IgD-negative memory B cell (primary cell): Measurements from ENCODE around the gene COPB2. TPM values are rescaled to one million over a fixed set of nuclear protein-coding genes. Genes with fewer than 3 reads are reported as not detected.
A peak's percentile ranks its signal among the peaks of the same experiment; 100 is the strongest.

Source experiments
- H3K27ac Mint-ChIP-seq, 3 donors: one replicate each; pipeline ENCODE4 v1.8.0; 2020 to 2022; ENCODE audit warnings: mild to moderate bottlenecking in 3 of 3, mixed read lengths in 3 of 3, moderate library complexity in 1 of 3
- H3K27me3 Mint-ChIP-seq: one replicate; pipeline ENCODE4 v1.8.0; 2021; ENCODE audit warnings: mixed read lengths
- H3K36me3 Mint-ChIP-seq: one replicate; pipeline ENCODE4 v1.8.0; 2020; ENCODE audit warnings: mild to moderate bottlenecking, mixed read lengths
- H3K4me1 Mint-ChIP-seq, 3 donors: one replicate each; pipeline ENCODE4 v1.8.0; 2020 to 2022; ENCODE audit warnings: mixed read lengths in 3 of 3, mild to moderate bottlenecking in 1 of 3
- H3K4me3 Mint-ChIP-seq, 4 donors: one replicate each; pipeline ENCODE4 v1.8.0; 2020 to 2022; ENCODE audit warnings: mild to moderate bottlenecking in 4 of 4, mixed read lengths in 4 of 4, moderate library complexity in 3 of 4
- H3K9me3 Mint-ChIP-seq, 3 donors: one replicate each; pipeline ENCODE4 v1.8.0; 2020 to 2021; ENCODE audit warnings: mixed read lengths in 3 of 3, mild to moderate bottlenecking in 1 of 3
- polyA plus RNA-seq: library from polyadenylated mRNA; unstranded; fragments of 300-500 nt; fragmentation: Illumina TruSeq; gene quantifications from one replicate; pipeline ENCODE4 v1.2.3, GENCODE V29; 2021

The COPB2 gene
- polyA plus RNA-seq, 1 donor from 2014 or later = 49.2 TPM

DNA sequence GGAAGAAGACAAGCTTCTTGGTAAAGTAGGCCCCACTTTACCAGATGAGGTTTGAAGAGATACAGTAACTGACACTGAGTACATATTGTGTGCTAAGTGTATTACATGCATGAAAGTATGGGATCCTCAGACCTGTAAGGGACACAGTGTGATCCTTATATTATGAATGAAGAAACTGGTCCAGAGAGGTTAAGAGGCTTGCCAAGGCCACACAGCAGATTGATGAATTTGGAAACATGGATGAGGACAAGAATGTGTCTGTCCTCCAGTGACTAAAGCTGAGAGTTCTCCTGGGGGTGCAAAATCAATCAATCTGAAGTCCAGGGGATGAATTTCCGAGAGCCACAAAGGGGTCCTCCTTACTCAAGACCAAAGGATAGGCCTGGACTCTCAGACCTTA is 77.0 kb downstream of the COPB2 start:
- no peaks in the 10 kb centered on the region for H3K36me3 Mint-ChIP-seq
- H3K27ac Mint-ChIP-seq = no peak overlapping the region
- H3K4me1 Mint-ChIP-seq = peaks cover 0 to 1% (median 0%) of the 10 kb centered on the region in 3 donors
- H3K27me3 Mint-ChIP-seq = peaks cover 11% of the 10 kb centered on the region
- H3K4me3 Mint-ChIP-seq = no peak overlapping the region
- peaks cover 0 to 2% (median 0%) of the 10 kb centered on the region in 3 donors for H3K9me3 Mint-ChIP-seq

DNA sequence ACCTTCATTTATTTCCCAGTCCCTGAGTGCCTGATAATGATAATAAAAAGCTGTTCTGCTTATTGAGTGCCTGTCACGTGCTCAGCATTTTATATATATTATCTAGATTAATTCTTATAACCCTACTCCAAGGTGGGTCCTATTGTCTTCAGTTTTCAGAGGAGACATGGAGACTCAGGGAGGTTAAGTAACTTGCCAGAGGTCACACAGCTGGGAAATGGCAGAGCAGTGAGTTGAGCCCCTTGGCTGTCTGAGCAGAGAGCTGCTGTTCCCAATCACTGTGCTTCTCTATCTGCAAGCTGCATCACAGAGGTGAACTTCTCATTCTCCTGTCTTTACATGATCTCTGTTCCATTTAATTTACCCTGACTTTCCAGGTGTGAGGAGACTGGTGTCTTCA is 77.9 kb downstream of the COPB2 start:
- no peak overlapping the region for H3K4me3 Mint-ChIP-seq
- peaks cover 0 to 3% (median 0%) of the 10 kb centered on the region in 3 donors for H3K9me3 Mint-ChIP-seq
- H3K27me3 Mint-ChIP-seq = peaks cover 11% of the 10 kb centered on the region
- H3K27ac Mint-ChIP-seq = no peak overlapping the region
- H3K36me3 Mint-ChIP-seq = no peaks in the 10 kb centered on the region
- peaks cover 0 to 1% (median 0%) of the 10 kb centered on the region in 3 donors for H3K4me1 Mint-ChIP-seq

DNA sequence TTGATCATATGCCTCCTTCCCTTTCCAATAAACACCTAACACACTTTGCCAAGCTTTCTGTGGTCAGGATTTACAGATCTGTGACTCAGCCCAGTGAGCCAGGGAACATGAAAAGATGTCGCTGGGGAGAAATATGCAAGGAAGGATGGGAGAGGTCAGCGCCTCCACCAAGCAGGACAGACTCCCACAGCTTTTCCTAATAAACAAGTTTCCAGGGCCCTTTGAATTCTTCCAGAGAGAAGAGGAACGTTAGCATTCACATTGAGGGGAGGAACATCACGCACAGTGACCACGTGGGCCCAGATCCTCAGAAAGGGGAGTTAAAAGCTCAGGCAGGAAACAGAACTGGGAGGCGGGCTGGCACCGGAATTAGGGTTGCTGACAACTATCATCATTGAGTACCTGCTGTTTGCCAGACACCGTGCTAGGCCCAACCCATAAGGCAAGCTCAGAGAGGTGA is 78.9 kb downstream of the COPB2 start:
- Mint-ChIP-seq H3K4me3 (no peak overlapping the region), H3K4me1 (peaks cover 0 to 1% (median 0%) of the 10 kb centered on the region in 3 donors), H3K27me3 (peaks cover 5% of the 10 kb centered on the region), H3K9me3 (peaks cover 0 to 3% (median 0%) of the 10 kb centered on the region in 3 donors), H3K27ac (no peak overlapping the region), H3K36me3 (no peaks in the 10 kb centered on the region)

- no peak overlapping the region for H3K27ac Mint-ChIP-seq
- H3K9me3 Mint-ChIP-seq = peaks cover 0 to 3% (median 0%) of the 10 kb centered on the region in 3 donors
- H3K4me3 Mint-ChIP-seq = no peak overlapping the region
- peaks cover 0 to 1% (median 0%) of the 10 kb centered on the region in 3 donors for H3K4me1 Mint-ChIP-seq
- H3K36me3 Mint-ChIP-seq = no peaks in the 10 kb centered on the region
- peaks cover 4% of the 10 kb centered on the region for H3K27me3 Mint-ChIP-seq
These were observed 79.6 kb downstream of the COPB2 start for GRCh38 chr3:139309880-139310279.

DNA sequence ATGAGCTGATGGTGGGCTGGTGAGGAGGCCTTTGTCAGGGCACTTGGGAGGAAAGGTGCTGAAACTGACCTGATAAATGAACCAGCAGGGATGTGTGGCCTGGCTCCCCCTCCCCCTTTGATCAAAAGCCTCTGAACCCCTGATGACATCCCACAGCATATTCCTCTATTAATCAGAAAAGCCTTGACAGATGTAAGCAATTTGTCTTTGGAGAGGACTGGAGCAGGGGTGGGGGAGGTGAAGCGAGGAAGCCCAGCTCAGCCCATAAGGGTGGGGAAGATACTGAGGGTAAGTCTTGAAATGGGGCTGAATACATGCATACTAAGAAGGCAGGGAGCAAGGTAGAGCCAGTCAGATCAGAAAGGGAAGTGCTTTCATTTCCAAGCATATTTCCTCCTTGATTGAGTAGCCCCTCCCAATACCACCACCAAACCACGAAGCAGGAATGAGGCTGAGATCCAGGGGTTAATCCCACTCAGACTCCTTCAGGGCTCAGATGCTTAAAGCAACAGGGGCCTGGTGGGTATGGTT is 80.3 kb downstream of the COPB2 start:
- Mint-ChIP-seq H3K9me3 (peaks cover 0 to 3% (median 0%) of the 10 kb centered on the region in 3 donors), H3K27ac (no peak overlapping the region), H3K27me3 (peaks cover 4% of the 10 kb centered on the region), H3K4me1 (peaks cover 0 to 1% (median 0%) of the 10 kb centered on the region in 3 donors), H3K36me3 (no peaks in the 10 kb centered on the region), H3K4me3 (no peak overlapping the region)

GRCh38 chr3:139308560-139308959 is 80.9 kb downstream of the COPB2 start:
- H3K36me3 Mint-ChIP-seq = no peaks in the 10 kb centered on the region
- peaks cover 0 to 1% (median 0%) of the 10 kb centered on the region in 3 donors for H3K4me1 Mint-ChIP-seq
- H3K27ac Mint-ChIP-seq = no peak overlapping the region
- H3K27me3 Mint-ChIP-seq = no peaks in the 10 kb centered on the region
- no peak overlapping the region for H3K4me3 Mint-ChIP-seq
- H3K9me3 Mint-ChIP-seq = peaks cover 0 to 3% (median 0%) of the 10 kb centered on the region in 3 donors

DNA sequence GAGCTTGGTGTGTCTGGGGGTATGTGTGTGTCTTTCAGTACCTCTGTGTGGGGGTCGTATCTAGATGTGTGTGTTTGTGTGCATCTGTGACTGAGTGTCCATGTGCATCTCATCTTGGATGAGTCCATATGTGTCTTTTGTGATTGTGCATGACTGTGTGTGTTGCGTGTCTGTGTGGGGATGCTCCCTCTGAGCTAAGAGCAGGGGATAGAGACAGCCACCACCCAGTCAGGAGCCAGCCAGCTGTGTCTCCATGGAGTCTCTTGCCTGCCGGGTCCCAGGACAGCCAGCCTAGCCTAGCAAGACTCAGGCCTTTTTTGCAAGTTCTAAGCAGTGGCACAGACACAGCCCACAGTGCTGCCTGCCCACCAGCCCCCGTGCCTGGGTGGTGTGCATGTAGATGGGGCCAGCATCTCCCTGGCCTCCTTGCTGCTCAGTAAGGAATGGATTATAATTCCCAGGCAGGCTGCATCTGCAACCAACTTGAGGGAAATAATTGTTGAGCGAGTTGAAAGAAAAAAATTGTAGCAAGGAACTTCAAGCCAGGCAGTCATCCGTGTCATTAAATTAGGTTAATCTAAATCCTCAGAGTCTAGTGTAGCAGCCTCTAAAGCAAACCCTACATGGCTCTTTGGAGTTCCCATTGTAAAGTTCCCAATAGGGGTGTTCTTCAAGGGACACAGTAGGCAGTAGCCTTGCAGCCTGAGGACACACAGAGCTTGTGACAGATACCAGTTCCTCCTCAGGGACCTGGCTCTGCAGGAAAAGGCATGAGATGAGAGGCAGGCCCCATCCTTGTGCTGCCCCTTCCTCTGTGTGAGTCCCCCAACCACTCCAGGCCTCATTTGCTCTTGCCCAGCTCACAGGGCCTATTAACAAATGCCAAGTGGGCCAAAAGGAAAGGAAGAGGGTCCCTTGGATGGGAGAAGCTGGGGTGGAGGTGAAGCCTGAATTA is 81.6 kb downstream of the COPB2 start:
- peak overlapping the region in 1 of 3 donors; percentile 86 for H3K27ac Mint-ChIP-seq
- H3K4me1 Mint-ChIP-seq = peaks cover 0 to 1% (median 0%) of the 10 kb centered on the region in 3 donors
- no peaks in the 10 kb centered on the region for H3K36me3 Mint-ChIP-seq
- H3K27me3 Mint-ChIP-seq = no peaks in the 10 kb centered on the region
- no peak overlapping the region for H3K4me3 Mint-ChIP-seq
- peaks cover 0 to 3% (median 0%) of the 10 kb centered on the region in 3 donors for H3K9me3 Mint-ChIP-seq

Other genes starting within 250 kb of the COPB2 start
- 32.5 TPM for gene MRPS22, start 45.6 kb downstream of the COPB2 start, polyA plus RNA-seq
- not detected for gene RBP2, start 86.9 kb upstream of the COPB2 start, polyA plus RNA-seq
- gene RBP1, start 150.1 kb upstream of the COPB2 start, polyA plus RNA-seq = not detected